K562 (cell line): ENCODE data around the gene PCMTD2. TPM values are rescaled to one million over a fixed set of nuclear protein-coding genes. Genes with fewer than 3 reads are reported as not detected.

ENCODE experiments used
- ATAC-seq: fragments of 200-7000 bp; cut with Tn5 transposase; 3 replicates; pipeline ENCODE4 v1.9.1; 2020; ENCODE audit warnings: moderate library complexity
- BruUV-seq: library from RNA; stranded (reverse); fragments of 400-500 nt; replicated peaks from 2 replicates; lab custom pipeline; 2021; lab: Mats Ljungman, UMichigan
- CTCF ChIA-PET: fragments of 300-600 bp; formaldehyde crosslinking; extraction: SDS; loops from one replicate; lab custom pipeline; 2021; ENCODE audit warnings: low intra/inter-chr PET ratio; lab: Yijun Ruan, JAX
- POLR2A ChIA-PET: fragments of 300-600, 350-650 bp; sonication (Branson Sonifier 250); formaldehyde crosslinking; extraction: SDS; loops from one replicate; lab custom pipeline; 2021; ENCODE audit warnings: antibody characterized with exemption, inconsistent platforms; lab: Yijun Ruan, JAX
- DNase-seq, 4 experiments: peaks; one replicate each; pipeline versions ENCODE4 v3.0.0 to v3.0.0-alpha.2; 2011 to 2018; ENCODE audit warnings: low spot score in 3 of 4, mixed read lengths in 3 of 4; ENCODE audit errors: extremely low read depth in 1 of 4
- FAIRE-seq: peaks from 2 replicates; lab custom pipeline; 2011; peaks lifted over from hg19 to GRCh38; lab: Jason Lieb, UNC
- H2AFZ ChIP-seq: 2 replicates; pipeline ENCODE4 v1.6.0; 2011; ENCODE audit warnings: low read depth, low read length, control low read depth, inconsistent platforms
- H3K27ac ChIP-seq: fragments of 200-600 bp; 3 replicates; pipeline ENCODE4 v1.8.0; 2011; ENCODE audit warnings: low read depth, mild to moderate bottlenecking, control low read depth, inconsistent platforms, low read length, moderate library complexity, mixed read lengths; ENCODE audit errors: extremely low read depth
- H3K27me3 ChIP-seq, 2 experiments: fragments of 300-600 bp in 1 of 2; 2 replicates in 1 of 2; 3 replicates in 1 of 2; pipeline versions ENCODE4 v1.6.0 to v1.8.0; 2011; ENCODE audit warnings: inconsistent platforms in 2 of 2, low read length in 2 of 2, mild to moderate bottlenecking in 1 of 2, mixed read lengths in 1 of 2, moderate library complexity in 1 of 2; ENCODE audit not compliant: control insufficient read depth in 2 of 2, insufficient read depth in 2 of 2
- H3K36me3 ChIP-seq: fragments of 300-600 bp; 3 replicates; pipeline ENCODE4 v1.8.0; 2011; ENCODE audit warnings: mild to moderate bottlenecking, low read length, inconsistent platforms; ENCODE audit not compliant: control insufficient read depth, insufficient read depth
- H3K4me1 ChIP-seq, 2 experiments: fragments of 200-600 bp in 1 of 2; replicated peaks in 1 of 2; 2 replicates in 1 of 2; 3 replicates in 1 of 2; pipeline versions ENCODE4 v1.5.1 to v1.8.0; 2011; ENCODE audit warnings: inconsistent platforms in 2 of 2, low read length in 2 of 2, mild to moderate bottlenecking in 1 of 2, mixed read lengths in 1 of 2, moderate library complexity in 1 of 2; ENCODE audit not compliant: control insufficient read depth in 2 of 2, insufficient read depth in 2 of 2
- H3K4me2 ChIP-seq: 2 replicates; pipeline ENCODE4 v1.6.1; 2011; ENCODE audit warnings: low read length, control low read depth, inconsistent platforms, mixed read lengths; ENCODE audit not compliant: insufficient read depth
- H3K4me3 ChIP-seq: fragments of 200-600 bp; sonication (generic), shearing (Covaris generic); 2 replicates; pipeline ENCODE4 v1.5.1; 2016; ENCODE audit warnings: control low read depth, inconsistent platforms
- H3K79me2 ChIP-seq: fragments of 200-600 bp; 3 replicates; pipeline ENCODE4 v1.8.0; 2011; ENCODE audit warnings: low read length, inconsistent platforms; ENCODE audit not compliant: control insufficient read depth, insufficient read depth
- H3K9ac ChIP-seq, 2 experiments: 2 replicates each; pipeline versions ENCODE4 v1.6.0 to v1.6.1; 2011; ENCODE audit warnings: low read depth in 2 of 2, low read length in 2 of 2, control low read depth in 1 of 2, inconsistent platforms in 1 of 2, mild to moderate bottlenecking in 1 of 2, mixed read lengths in 1 of 2; ENCODE audit not compliant: insufficient read depth in 1 of 2
- H3K9me1 ChIP-seq: one replicate; pipeline ENCODE4 v1.6.0; 2011; ENCODE audit warnings: inconsistent platforms, mild to moderate bottlenecking, low read length, moderate library complexity; ENCODE audit not compliant: control insufficient read depth, insufficient read depth
- H3K9me3 ChIP-seq: replicated peaks from 2 replicates; pipeline ENCODE4 v1.5.1; 2011; ENCODE audit warnings: low read depth, low read length, inconsistent platforms; ENCODE audit not compliant: control insufficient read depth, insufficient read depth
- H4K20me1 ChIP-seq: replicated peaks from 2 replicates; pipeline ENCODE4 v1.6.1; 2011; ENCODE audit warnings: low read length, inconsistent platforms, mixed read lengths; ENCODE audit not compliant: control insufficient read depth, insufficient read depth
- BHLHE40 ChIP-seq: IDR thresholded peaks from 2 replicates; pipeline ENCODE4 v1.6.1; 2011; ENCODE audit warnings: low read length, improper control_type of control experiment
- CC2D1A ChIP-seq: fragments of 450-650 bp; IDR thresholded peaks from 2 replicates; pipeline ENCODE4 v1.6.1; 2017; ENCODE audit warnings: mild to moderate bottlenecking
- ELF4 ChIP-seq: fragments of 450-650 bp; formaldehyde crosslinking; IDR thresholded peaks from 2 replicates; pipeline ENCODE4 v1.4.0; 2022; ENCODE audit warnings: missing genetic modification characterization
- FOXA1 ChIP-seq: fragments of 450-650 bp; IDR thresholded peaks from 2 replicates; pipeline ENCODE4 v1.6.1; 2016; ENCODE audit warnings: mild to moderate bottlenecking, borderline replicate concordance
- JUNB ChIP-seq: fragments of 450-650 bp; formaldehyde crosslinking; conservative IDR thresholded peaks from 2 replicates; pipeline ENCODE4 v1.4.0; 2020; ENCODE audit warnings: mild to moderate bottlenecking
- KHSRP ChIP-seq: fragments of 450-650 bp; IDR thresholded peaks from 2 replicates; pipeline ENCODE4 v1.6.1; 2017
- NCOA1 ChIP-seq: fragments of 450-650 bp; IDR thresholded peaks from 2 replicates; pipeline ENCODE4 v1.6.1; 2016; ENCODE audit warnings: low read depth
- TRIM24 ChIP-seq, 2 experiments: fragments of 450-650 bp; IDR thresholded peaks; 2 replicates each; pipeline ENCODE4 v1.6.1; 2016
- U2AF2 ChIP-seq: fragments of 200-400 bp; formaldehyde crosslinking; optimal IDR thresholded peaks from 2 replicates; pipeline ENCODE3; 2017; ENCODE audit warnings: low read depth, mild to moderate bottlenecking, low read length
- XRCC3 ChIP-seq: fragments of 450-650 bp; IDR thresholded peaks from 2 replicates; pipeline ENCODE4 v1.6.1; 2017; ENCODE audit warnings: mild to moderate bottlenecking, moderate library complexity
- YY1 ChIP-seq, 3 experiments: IDR thresholded peaks; 2 replicates each; pipeline ENCODE4 v1.6.1; 2011; ENCODE audit warnings: low read length in 2 of 3, mild to moderate bottlenecking in 2 of 3, moderate library complexity in 2 of 3, borderline replicate concordance in 1 of 3, control low read depth in 1 of 3, low read depth in 1 of 3; ENCODE audit not compliant: insufficient read depth in 3 of 3, insufficient replicate concordance in 2 of 3, control insufficient read depth in 1 of 3, insufficient read length in 1 of 3; ENCODE audit errors: extremely low read depth in 1 of 3
- ZBTB8A ChIP-seq: fragments of 450-650 bp; IDR thresholded peaks from 2 replicates; pipeline ENCODE4 v1.6.1; 2018; ENCODE audit warnings: mild to moderate bottlenecking, moderate library complexity; ENCODE audit not compliant: partially characterized antibody
- ZNF324 ChIP-seq: fragments of 250-450 bp; sonication (Bioruptor Pico); IDR thresholded peaks from 2 replicates; pipeline ENCODE4 v1.4.0; 2020; ENCODE audit warnings: mild to moderate bottlenecking
- ZZZ3 ChIP-seq: fragments of 450-650 bp; IDR thresholded peaks from 2 replicates; pipeline ENCODE4 v1.6.1; 2016; ENCODE audit warnings: antibody characterized with exemption, mild to moderate bottlenecking, moderate library complexity
- WGBS: fragments of 100-300 bp; shearing (Covaris generic); methylation state at CpG from one replicate; pipeline ENCODE4 v1.1.6; 2016; ENCODE audit warnings: low coverage, mixed read lengths; ENCODE audit not compliant: insufficient coverage; ENCODE audit errors: missing lambda C conversion rate; 5-methylcytosine and 5-hydroxymethylcytosine counted together
- in situ Hi-C: fragments of 300-500 bp; cut with MboI; formaldehyde crosslinking; loops from 4 replicates; pipeline ENCODE4 v1.15.0; 2018; ENCODE audit warnings: inconsistent platforms, mixed read lengths
- intact Hi-C: fragments of 100-400 bp; cut with micrococcal nuclease; formaldehyde crosslinking; loops from 2 replicates; pipeline ENCODE4 v1.14.2; 2022
- polyA plus RNA-seq, 8 experiments: library from polyadenylated mRNA; depleted of rRNA in 4 of 8; stranded (reverse) in 5 of 8; unstranded in 3 of 8; fragments of >200 nt; fragmentation: Nextera tagmentation in 2 of 8; fragmentation: Illumina TruSeq in 1 of 8; extraction: Ambion mirVana in 2 of 8; extraction: Trizol in 1 of 8; gene quantifications; 2 replicates each; pipeline versions ENCODE4 v1.2.1 to v1.2.3, GENCODE V29; 2011 to 2014; ENCODE audit warnings: inconsistent platforms in 1 of 8, missing spikeins in 1 of 8
- total RNA-seq, 7 experiments: library from RNA; depleted of rRNA in 6 of 7; stranded (reverse); fragments of >200 nt in 6 of 7; fragmentation: Illumina TruSeq in 2 of 7; extraction: Trizol in 2 of 7; gene quantifications; 2 replicates each; pipeline versions ENCODE4 v1.2.1 to v1.2.3, GENCODE V29; 2011 to 2021; ENCODE audit warnings: low replicate concordance in 1 of 7
- TF ChIP-seq, protein P1 (sequence below): fragments of 250-450 bp; sonication (Bioruptor Pico); IDR thresholded peaks from 2 replicates; pipeline ENCODE4 v1.9.0; 2021; ENCODE audit warnings: mild to moderate bottlenecking, inconsistent platforms
- TF ChIP-seq, protein P2 (sequence below), 2 experiments: fragments of 450-650 bp; IDR thresholded peaks; 2 replicates each; pipeline ENCODE4 v1.6.1; 2016
- TF ChIP-seq, protein P3 (sequence below): sonication (generic); formaldehyde crosslinking; IDR thresholded peaks from 2 replicates; pipeline ENCODE4 v1.8.0; 2023; ENCODE audit warnings: mild to moderate bottlenecking, missing genetic modification reagents
- TF ChIP-seq, protein P4 (sequence below): IDR thresholded peaks from 2 replicates; pipeline ENCODE4 v1.6.1; 2011; ENCODE audit not compliant: insufficient read length; ENCODE audit errors: extremely low read depth

Gene PCMTD2
- total and polyA plus RNA-seq, 9 of the 15 experiments (the other 6 are each of a cell fraction or from before 2014, with no cell fraction given), result 11.3 to 49.3 (median 28.4) TPM

DNA sequence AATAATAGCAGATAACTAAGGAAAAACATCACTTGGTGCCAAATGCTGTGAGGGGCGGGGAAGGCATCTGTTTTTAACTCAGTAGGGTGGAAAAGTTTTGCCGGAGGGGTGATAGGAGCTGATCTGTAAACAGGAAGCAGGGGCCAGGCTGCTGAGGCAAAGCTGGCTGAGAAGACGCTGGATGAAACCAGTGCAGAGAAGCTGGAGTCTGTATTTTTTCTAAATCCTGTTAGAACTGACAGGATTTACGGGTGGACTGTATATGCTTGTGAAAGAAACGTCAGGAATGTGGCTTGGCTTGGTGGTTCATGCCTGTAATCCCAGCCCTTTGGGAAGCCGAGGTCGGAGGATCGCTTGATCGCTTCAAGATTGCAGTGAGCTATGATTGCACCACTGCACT, 5.6 kb downstream of the PCMTD2 start (continued):
- TF ChIP-seq FOXA1 (no peak), NCOA1 (no peak), BHLHE40 (no peak), KHSRP (no peak), ELF4 (CRISPR knock-in tag) (no peak)

DNA sequence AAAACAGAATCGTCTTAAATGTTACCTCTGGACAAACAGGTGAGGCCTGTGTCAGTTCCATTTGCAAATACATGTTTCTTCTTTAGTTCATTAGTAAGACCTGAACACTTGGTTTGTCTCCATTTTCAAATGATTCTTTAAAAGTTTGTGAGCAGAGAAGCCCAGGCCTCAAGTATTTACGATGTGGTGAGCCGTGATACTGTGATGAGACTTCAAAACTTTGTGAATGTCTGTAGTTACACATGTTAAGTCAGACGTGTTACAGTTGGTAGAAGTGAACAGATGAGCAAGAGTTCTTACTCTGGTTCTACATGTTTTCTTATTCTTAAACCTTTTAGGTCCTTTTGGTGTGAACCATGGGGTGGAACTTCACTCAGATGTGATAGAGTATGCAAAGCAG, 8.5 kb downstream of the PCMTD2 start:
- no peak overlapping the region for H3K4me3 ChIP-seq
- no peak for DNase-seq
- no peak overlapping the region for H2AFZ ChIP-seq
- intact Hi-C loops, result no loop called here
- 65% methylated on average over 4 of the region's 4 CpGs for WGBS
- no peak overlapping the region for H3K27ac ChIP-seq
- 0 out of 5 replicates have a peak, but pooled peaks cover 0 to 3% of the 10 kb centered on the region in 2 experiments for H3K4me1 ChIP-seq
- H3K36me3 ChIP-seq, result peaks cover 7% of the 10 kb centered on the region; the same call in 2 of the 3 replicates
- H3K9ac ChIP-seq, result no peak overlapping the region
- no peaks in the 10 kb centered on the region for H4K20me1 ChIP-seq
- H3K79me2 ChIP-seq, result peaks cover 5% of the 10 kb centered on the region; the same call in 1 of the 3 replicates
- FAIRE-seq, result peak; percentile 59
- ChIA-PET CTCF (no interaction called here), POLR2A (no interaction called here)
- H3K9me1 ChIP-seq, result no peaks in the 10 kb centered on the region
- in situ Hi-C loops, result no loop called here
- BruUV-seq, result no TSS peak
- no peaks in the 10 kb centered on the region for H3K27me3 ChIP-seq
- H3K9me3 ChIP-seq, result no peaks in the 10 kb centered on the region
- no peak overlapping the region for H3K4me2 ChIP-seq
- ATAC-seq, result no peak
- no peak for TF ChIP-seq ZBTB8A
- TF ChIP-seq XRCC3, result no peak
- TF ChIP-seq JUNB (CRISPR knock-in tag), result no peak
- TF ChIP-seq U2AF2, result no peak
- TF ChIP-seq YY1 (IDR thresholded peaks at IDR 0.05; ENCODE audit: borderline replicate concordance in 1 of 3, control insufficient read depth in 1 of 3, extremely low read depth in 1 of 3, insufficient read depth in 3 of 3, insufficient read length in 1 of 3, insufficient replicate concordance in 2 of 3, low read depth in 1 of 3, low read length in 2 of 3), result no peak
- TF ChIP-seq, protein P1, sequence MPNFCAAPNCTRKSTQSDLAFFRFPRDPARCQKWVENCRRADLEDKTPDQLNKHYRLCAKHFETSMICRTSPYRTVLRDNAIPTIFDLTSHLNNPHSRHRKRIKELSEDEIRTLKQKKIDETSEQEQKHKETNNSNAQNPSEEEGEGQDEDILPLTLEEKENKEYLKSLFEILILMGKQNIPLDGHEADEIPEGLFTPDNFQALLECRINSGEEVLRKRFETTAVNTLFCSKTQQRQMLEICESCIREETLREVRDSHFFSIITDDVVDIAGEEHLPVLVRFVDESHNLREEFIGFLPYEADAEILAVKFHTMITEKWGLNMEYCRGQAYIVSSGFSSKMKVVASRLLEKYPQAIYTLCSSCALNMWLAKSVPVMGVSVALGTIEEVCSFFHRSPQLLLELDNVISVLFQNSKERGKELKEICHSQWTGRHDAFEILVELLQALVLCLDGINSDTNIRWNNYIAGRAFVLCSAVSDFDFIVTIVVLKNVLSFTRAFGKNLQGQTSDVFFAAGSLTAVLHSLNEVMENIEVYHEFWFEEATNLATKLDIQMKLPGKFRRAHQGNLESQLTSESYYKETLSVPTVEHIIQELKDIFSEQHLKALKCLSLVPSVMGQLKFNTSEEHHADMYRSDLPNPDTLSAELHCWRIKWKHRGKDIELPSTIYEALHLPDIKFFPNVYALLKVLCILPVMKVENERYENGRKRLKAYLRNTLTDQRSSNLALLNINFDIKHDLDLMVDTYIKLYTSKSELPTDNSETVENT (CRISPR knock-in tag), result no peak
- TF ChIP-seq, protein P2, sequence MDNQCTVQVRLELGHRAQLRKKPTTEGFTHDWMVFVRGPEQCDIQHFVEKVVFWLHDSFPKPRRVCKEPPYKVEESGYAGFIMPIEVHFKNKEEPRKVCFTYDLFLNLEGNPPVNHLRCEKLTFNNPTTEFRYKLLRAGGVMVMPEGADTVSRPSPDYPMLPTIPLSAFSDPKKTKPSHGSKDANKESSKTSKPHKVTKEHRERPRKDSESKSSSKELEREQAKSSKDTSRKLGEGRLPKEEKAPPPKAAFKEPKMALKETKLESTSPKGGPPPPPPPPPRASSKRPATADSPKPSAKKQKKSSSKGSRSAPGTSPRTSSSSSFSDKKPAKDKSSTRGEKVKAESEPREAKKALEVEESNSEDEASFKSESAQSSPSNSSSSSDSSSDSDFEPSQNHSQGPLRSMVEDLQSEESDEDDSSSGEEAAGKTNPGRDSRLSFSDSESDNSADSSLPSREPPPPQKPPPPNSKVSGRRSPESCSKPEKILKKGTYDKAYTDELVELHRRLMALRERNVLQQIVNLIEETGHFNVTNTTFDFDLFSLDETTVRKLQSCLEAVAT (IDR thresholded peaks at IDR 0.05), result no peak
- no peak for TF ChIP-seq CC2D1A
- TF ChIP-seq ZNF324 (CRISPR knock-in tag), result no peak
- TF ChIP-seq, protein P3, sequence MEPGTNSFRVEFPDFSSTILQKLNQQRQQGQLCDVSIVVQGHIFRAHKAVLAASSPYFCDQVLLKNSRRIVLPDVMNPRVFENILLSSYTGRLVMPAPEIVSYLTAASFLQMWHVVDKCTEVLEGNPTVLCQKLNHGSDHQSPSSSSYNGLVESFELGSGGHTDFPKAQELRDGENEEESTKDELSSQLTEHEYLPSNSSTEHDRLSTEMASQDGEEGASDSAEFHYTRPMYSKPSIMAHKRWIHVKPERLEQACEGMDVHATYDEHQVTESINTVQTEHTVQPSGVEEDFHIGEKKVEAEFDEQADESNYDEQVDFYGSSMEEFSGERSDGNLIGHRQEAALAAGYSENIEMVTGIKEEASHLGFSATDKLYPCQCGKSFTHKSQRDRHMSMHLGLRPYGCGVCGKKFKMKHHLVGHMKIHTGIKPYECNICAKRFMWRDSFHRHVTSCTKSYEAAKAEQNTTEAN, result no peak
- TF ChIP-seq ZZZ3, result no peak
- no peak for TF ChIP-seq TRIM24 (IDR thresholded peaks at IDR 0.05)
- TF ChIP-seq, protein P4, sequence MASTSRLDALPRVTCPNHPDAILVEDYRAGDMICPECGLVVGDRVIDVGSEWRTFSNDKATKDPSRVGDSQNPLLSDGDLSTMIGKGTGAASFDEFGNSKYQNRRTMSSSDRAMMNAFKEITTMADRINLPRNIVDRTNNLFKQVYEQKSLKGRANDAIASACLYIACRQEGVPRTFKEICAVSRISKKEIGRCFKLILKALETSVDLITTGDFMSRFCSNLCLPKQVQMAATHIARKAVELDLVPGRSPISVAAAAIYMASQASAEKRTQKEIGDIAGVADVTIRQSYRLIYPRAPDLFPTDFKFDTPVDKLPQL, result no peak
